ENCODE results near the gene OR51E1. TPM values are rescaled to one million over a fixed set of nuclear protein-coding genes. Genes with fewer than 3 reads are reported as not detected.

The OR51E1 gene
- total and polyA plus RNA-seq, 2 donors (not counting 3 experiments of a cell fraction or from before 2014, with no cell fraction given): not detected

GRCh38 chr11:4606231-4607015, 37.4 kb upstream of the OR51E1 start:
- Histone ChIP-seq H3K36me3 (ENCODE audit: control insufficient read depth in 2 of 2, extremely low read depth in 1 of 2, insufficient read depth in 2 of 2, low read length in 2 of 2) (peaks cover 3 to 13% of the 10 kb centered on the region in 2 experiments), H3K9me1 (replicated peaks; ENCODE audit: control insufficient read depth, extremely low read depth, insufficient read depth, low read length) (no peaks in the 10 kb centered on the region), H3K27me3 (ENCODE audit: control insufficient read depth in 2 of 2, insufficient read depth in 2 of 2, low read length in 2 of 2) (no peaks in the 10 kb centered on the region), H3K9me3 (replicated peaks; ENCODE audit: control insufficient read depth, insufficient read depth, low read length) (no peaks in the 10 kb centered on the region), H2AFZ (ENCODE audit: low read depth, low read length) (peak overlapping the region; percentile 97), H3K4me1 (ENCODE audit: control insufficient read depth, extremely low read depth, insufficient read depth, low read length) (peaks cover 10% of the 10 kb centered on the region), H4K20me1 (replicated peaks; ENCODE audit: control insufficient read depth, extremely low read depth, insufficient read depth, low read length) (no peaks in the 10 kb centered on the region), H3K4me2 (ENCODE audit: insufficient read depth, low read length) (peak overlapping the region; percentile 97), H3K4me3 (replicated peaks in 1 of 3; ENCODE audit: insufficient read depth in 1 of 3, low read depth in 1 of 3, low read length in 3 of 3) (peak overlapping the region in 2 of 3 experiments; percentile 16 to 93), H3K79me2 (ENCODE audit: control insufficient read depth, insufficient read depth, low read length) (no peaks in the 10 kb centered on the region), H3K9ac (replicated peaks; ENCODE audit: extremely low read depth, insufficient read depth, low read length) (no peak overlapping the region), H3K27ac (ENCODE audit: insufficient read depth, low read depth, low read length) (no peak overlapping the region)
- peak; percentile 62 for DNase-seq (ENCODE audit: low read depth, low spot score)
- BruUV-seq (replicated peaks): no TSS peak
- intact Hi-C loops (cut with micrococcal nuclease): loop anchor here (5.0 to 10.0 kb wide), 3 partner anchors 124 to 1628 kb away; partner anchors contain the start of genes CNGA4, FHIP1B, OR52K1 and TRIM21
- POLR2A ChIA-PET: no interaction called here
- CTCF ChIA-PET: interaction anchor here (1.3 to 4.5 kb wide), 3 partner anchors 30 to 425 kb away, joined by 3 to 19 read pairs (median 8); partner anchors contain the start of gene OR51D1
- dilution Hi-C loops (cut with MboI; ENCODE audit: extremely low pct_ligation_motif_present, low sequenced_read_pairs): no loop called here
- TF ChIP-seq FOS (IDR thresholded peaks at IDR 0.05; ENCODE audit: borderline replicate concordance, insufficient read depth, low read length) (no peak), MYC (IDR thresholded peaks at IDR 0.05; ENCODE audit: low read depth, low read length) (no peak), GATA2 (IDR thresholded peaks at IDR 0.05; ENCODE audit: insufficient read depth, insufficient read length, low read depth, low read length) (no peak), JUN (IDR thresholded peaks at IDR 0.05; ENCODE audit: borderline replicate concordance, insufficient read depth, insufficient read length, low read depth) (no peak), EZH2 (IDR thresholded peaks at IDR 0.05; ENCODE audit: borderline replicate concordance, low read depth, low read length, severe bottlenecking) (no peak), POLR2AphosphoS5 (IDR thresholded peaks at IDR 0.05; ENCODE audit: insufficient read depth, low read depth, low read length) (no peak), POLR2A (IDR thresholded peaks at IDR 0.05; ENCODE audit: low read depth, low read length) (no peak)
- TF ChIP-seq, protein P1, sequence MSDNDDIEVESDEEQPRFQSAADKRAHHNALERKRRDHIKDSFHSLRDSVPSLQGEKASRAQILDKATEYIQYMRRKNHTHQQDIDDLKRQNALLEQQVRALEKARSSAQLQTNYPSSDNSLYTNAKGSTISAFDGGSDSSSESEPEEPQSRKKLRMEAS (IDR thresholded peaks at IDR 0.05; ENCODE audit: insufficient read depth, insufficient read length): no peak
- TF ChIP-seq, protein P2, sequence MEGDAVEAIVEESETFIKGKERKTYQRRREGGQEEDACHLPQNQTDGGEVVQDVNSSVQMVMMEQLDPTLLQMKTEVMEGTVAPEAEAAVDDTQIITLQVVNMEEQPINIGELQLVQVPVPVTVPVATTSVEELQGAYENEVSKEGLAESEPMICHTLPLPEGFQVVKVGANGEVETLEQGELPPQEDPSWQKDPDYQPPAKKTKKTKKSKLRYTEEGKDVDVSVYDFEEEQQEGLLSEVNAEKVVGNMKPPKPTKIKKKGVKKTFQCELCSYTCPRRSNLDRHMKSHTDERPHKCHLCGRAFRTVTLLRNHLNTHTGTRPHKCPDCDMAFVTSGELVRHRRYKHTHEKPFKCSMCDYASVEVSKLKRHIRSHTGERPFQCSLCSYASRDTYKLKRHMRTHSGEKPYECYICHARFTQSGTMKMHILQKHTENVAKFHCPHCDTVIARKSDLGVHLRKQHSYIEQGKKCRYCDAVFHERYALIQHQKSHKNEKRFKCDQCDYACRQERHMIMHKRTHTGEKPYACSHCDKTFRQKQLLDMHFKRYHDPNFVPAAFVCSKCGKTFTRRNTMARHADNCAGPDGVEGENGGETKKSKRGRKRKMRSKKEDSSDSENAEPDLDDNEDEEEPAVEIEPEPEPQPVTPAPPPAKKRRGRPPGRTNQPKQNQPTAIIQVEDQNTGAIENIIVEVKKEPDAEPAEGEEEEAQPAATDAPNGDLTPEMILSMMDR (IDR thresholded peaks at IDR 0.05; ENCODE audit: extremely low read depth in 1 of 2, insufficient read depth in 1 of 2, low read depth in 1 of 2, low read length in 2 of 2): no peak
- peak; percentile 40 for FAIRE-seq

Data from endothelial cell of umbilical vein (primary cell).